ENCODE measurements around the gene PSMD5. TPM values are rescaled to one million over a fixed set of nuclear protein-coding genes. Genes with fewer than 3 reads are reported as not detected.

The PSMD5 gene
- total and polyA plus RNA-seq, 10 of the 15 experiments (the other 5 are each of a cell fraction or from before 2014, with no cell fraction given), result 8.8 to 47.7 (median 25.1) TPM

DNA sequence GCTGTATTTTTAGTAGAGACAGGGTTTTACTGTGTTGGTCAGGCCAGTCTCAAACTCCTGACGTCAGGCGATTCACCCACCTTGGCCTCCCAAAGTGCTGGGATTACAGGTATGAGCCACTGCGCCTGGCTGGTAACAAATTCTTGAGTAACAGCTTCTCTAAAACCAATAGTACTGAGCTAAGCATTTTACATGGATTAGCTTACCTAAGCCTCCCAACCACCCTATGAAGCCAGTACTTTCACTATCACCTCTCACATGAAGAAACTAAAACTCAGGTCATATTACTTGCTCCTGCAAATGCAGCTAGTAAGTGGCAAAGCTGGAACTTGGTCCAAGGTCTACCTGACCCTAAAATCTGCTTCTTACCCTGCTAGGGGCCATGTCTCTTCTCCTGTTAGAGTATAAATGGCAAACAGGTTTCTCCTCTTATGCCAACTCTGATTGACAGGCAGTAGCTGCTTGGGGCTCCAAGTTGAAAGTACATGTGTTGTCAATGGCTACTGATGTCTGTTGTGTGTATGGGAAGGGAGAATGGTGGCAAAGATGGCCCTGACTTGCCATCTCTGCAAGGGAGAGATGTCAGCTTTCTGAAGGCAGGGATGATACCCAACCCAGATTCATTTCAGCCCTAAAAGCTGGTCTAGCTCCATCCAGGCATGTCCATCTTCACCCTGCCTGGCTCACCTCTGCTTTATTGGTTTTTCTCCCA, 30.2 kb upstream of the PSMD5 start:
- intact Hi-C loops (cut with micrococcal nuclease; ENCODE audit: unreplicated experiment), result no loop called here
- no peak for ATAC-seq
- POLR2A ChIA-PET, result interaction anchor here (0.6 to 2.1 kb wide), 8 partner anchors 13 to 79 kb away, joined by 3 to 11 read pairs (median 4); partner anchors contain the start of gene FBXW2
- Histone ChIP-seq H2AFZ (ENCODE audit: control insufficient read depth, low read depth, low read length) (no peak overlapping the region), H3K79me2 (ENCODE audit: control insufficient read depth, insufficient read depth, low read length) (peaks cover 30% of the 10 kb centered on the region), H3K9me3 (replicated peaks; ENCODE audit: control insufficient read depth, insufficient read depth, low read length) (no peaks in the 10 kb centered on the region), H3K27ac (ENCODE audit: control insufficient read depth, insufficient read depth) (no peak overlapping the region), H3K4me2 (ENCODE audit: control insufficient read depth, insufficient read depth) (no peak overlapping the region), H4K20me1 (ENCODE audit: control insufficient read depth, insufficient read depth) (no peaks in the 10 kb centered on the region), H3K4me3 (no peak overlapping the region), H3K36me3 (ENCODE audit: control insufficient read depth in 2 of 2, insufficient read depth in 2 of 2, low read length in 1 of 2) (peaks cover 23 to 27% of the 10 kb centered on the region in 2 experiments), H3K27me3 (replicated peaks in 1 of 2; ENCODE audit: control insufficient read depth in 2 of 2, insufficient read depth in 2 of 2, low read length in 1 of 2) (no peaks in the 10 kb centered on the region), H3K4me1 (ENCODE audit: control insufficient read depth, insufficient read depth, low read length) (peaks cover 19% of the 10 kb centered on the region), H3K9ac (ENCODE audit: control insufficient read depth, insufficient read depth, low read length) (no peak overlapping the region)
- RAD21 ChIA-PET (ENCODE audit: unreplicated experiment), result interaction anchor here (0.7 to 2.1 kb wide), 11 partner anchors 23 to 325 kb away, joined by 3 to 11 read pairs (median 4); partner anchors contain the start of gene FBXW2
- no peak for DNase-seq (ENCODE audit: low read depth, low spot score)
- SMC1A ChIA-PET (ENCODE audit: uncharacterized antibody, unreplicated experiment), result interaction anchor here (0.5 to 2.2 kb wide), 13 partner anchors 13 to 116 kb away, joined by 3 to 12 read pairs (median 5); no protein-coding TSS in a partner anchor
- BruUV-seq (replicated peaks), result TSS peak; percentile 53
- no peak for TF ChIP-seq RAD21 (IDR thresholded peaks at IDR 0.05; ENCODE audit: insufficient read depth, low read depth, low read length)
- no peak for TF ChIP-seq SMC3 (IDR thresholded peaks at IDR 0.05; ENCODE audit: borderline replicate concordance, low read length)
- TF ChIP-seq PKNOX1 (IDR thresholded peaks at IDR 0.05), result peak; percentile 88
- in situ Hi-C loops (cut with MboI), result loop anchor here (5.0 kb wide), 1 partner anchor 64 kb away; no protein-coding TSS in a partner anchor
- WGBS (ENCODE audit: insufficient coverage, insufficient replicate concordance, low lambda C conversion rate, missing lambda C conversion rate), result 100% methylated on average over 3 of the region's 3 CpGs
- CTCF ChIA-PET, result interaction anchor here (0.8 to 3.0 kb wide), 13 partner anchors 13 to 199 kb away, joined by 3 to 20 read pairs (median 4); partner anchors contain the start of gene TRAF1
- FAIRE-seq, result no peak

All from GM12878 (cell line).